ENCODE results near the gene CRACDL.

Gene CRACDL

DNA sequence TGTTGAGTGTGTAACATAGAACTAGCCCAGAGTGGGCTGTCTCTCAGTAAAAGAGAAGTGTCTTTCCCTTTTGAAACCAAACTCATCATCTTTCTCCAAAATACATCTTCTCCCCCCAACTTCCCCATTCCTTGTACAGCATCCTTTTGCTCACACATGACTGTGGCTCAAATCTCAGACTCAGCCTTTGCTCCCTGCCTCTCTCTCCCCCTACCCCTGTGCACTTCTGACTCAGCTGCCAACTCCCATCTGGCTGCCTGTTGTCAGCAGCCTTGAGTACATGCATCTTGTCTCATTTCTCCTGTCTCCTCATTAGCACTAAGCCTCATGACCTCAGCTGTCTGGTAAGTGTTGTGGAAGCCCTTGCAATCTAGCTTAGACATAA, 187.0 kb downstream of the CRACDL start:
- TF ChIP-seq POLR2AphosphoS5 (IDR thresholded peaks at IDR 0.05; ENCODE audit: low read depth) (no peak), GABPA (IDR thresholded peaks at IDR 0.05; ENCODE audit: low read depth) (no peak), SPI1 (IDR thresholded peaks at IDR 0.05; ENCODE audit: borderline replicate concordance, low read depth) (peak; percentile 90)
- TF ChIP-seq, protein P1, sequence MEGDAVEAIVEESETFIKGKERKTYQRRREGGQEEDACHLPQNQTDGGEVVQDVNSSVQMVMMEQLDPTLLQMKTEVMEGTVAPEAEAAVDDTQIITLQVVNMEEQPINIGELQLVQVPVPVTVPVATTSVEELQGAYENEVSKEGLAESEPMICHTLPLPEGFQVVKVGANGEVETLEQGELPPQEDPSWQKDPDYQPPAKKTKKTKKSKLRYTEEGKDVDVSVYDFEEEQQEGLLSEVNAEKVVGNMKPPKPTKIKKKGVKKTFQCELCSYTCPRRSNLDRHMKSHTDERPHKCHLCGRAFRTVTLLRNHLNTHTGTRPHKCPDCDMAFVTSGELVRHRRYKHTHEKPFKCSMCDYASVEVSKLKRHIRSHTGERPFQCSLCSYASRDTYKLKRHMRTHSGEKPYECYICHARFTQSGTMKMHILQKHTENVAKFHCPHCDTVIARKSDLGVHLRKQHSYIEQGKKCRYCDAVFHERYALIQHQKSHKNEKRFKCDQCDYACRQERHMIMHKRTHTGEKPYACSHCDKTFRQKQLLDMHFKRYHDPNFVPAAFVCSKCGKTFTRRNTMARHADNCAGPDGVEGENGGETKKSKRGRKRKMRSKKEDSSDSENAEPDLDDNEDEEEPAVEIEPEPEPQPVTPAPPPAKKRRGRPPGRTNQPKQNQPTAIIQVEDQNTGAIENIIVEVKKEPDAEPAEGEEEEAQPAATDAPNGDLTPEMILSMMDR (IDR thresholded peaks at IDR 0.05; ENCODE audit: insufficient read depth, low read length): no peak
- TF ChIP-seq, protein P2, sequence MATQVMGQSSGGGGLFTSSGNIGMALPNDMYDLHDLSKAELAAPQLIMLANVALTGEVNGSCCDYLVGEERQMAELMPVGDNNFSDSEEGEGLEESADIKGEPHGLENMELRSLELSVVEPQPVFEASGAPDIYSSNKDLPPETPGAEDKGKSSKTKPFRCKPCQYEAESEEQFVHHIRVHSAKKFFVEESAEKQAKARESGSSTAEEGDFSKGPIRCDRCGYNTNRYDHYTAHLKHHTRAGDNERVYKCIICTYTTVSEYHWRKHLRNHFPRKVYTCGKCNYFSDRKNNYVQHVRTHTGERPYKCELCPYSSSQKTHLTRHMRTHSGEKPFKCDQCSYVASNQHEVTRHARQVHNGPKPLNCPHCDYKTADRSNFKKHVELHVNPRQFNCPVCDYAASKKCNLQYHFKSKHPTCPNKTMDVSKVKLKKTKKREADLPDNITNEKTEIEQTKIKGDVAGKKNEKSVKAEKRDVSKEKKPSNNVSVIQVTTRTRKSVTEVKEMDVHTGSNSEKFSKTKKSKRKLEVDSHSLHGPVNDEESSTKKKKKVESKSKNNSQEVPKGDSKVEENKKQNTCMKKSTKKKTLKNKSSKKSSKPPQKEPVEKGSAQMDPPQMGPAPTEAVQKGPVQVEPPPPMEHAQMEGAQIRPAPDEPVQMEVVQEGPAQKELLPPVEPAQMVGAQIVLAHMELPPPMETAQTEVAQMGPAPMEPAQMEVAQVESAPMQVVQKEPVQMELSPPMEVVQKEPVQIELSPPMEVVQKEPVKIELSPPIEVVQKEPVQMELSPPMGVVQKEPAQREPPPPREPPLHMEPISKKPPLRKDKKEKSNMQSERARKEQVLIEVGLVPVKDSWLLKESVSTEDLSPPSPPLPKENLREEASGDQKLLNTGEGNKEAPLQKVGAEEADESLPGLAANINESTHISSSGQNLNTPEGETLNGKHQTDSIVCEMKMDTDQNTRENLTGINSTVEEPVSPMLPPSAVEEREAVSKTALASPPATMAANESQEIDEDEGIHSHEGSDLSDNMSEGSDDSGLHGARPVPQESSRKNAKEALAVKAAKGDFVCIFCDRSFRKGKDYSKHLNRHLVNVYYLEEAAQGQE (IDR thresholded peaks at IDR 0.05; ENCODE audit: insufficient replicate concordance, low read depth): no peak
- Histone ChIP-seq H3K27me3 (ENCODE audit: insufficient read depth, poor library complexity, severe bottlenecking) (no peaks in the 10 kb centered on the region), H3K4me3 (replicated peaks; ENCODE audit: insufficient read depth, low read length) (no peak overlapping the region), H3K27ac (replicated peaks) (no peak overlapping the region)
- peak in 1 of 2 experiments; percentile 45 for DNase-seq (ENCODE audit: low read depth in 1 of 2, low spot score in 1 of 2)

DNA sequence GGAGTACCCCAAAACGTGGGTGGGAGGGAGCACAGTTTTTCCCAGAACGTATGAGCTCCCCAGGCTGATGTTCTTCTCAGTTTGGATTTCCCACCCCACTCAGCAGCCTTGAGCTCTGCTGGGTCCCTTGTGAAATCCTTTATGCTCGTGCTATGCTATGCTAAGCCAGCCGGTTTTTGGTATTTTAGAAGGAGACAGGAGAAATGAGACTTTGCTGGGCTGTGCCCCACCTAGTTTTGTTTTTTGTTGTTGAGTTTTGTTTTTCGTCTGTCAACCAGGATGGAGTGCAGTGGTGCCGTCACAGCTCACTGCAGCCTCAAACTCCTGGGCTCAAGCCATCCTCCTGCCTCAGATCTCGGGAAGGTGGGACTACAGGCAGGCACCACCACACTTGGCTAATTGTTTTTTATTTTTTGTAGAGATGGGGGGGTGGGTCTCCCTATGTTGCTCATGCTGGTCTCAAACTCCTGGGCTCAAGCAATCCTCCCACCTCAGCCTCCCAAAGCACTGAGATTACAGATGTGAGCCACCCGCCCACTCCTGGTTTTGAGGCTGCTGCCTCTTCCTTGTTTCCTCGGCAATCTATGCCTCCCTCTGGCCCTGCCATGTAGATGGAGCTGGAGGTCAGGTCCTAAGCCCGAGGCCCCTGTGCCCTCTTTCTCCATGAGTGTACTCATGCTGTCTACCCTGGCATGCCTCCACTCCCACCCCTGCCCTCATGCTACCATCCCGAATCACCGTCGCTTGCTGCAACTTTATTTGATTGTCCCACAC, 187.5 kb downstream of the CRACDL start:
- Histone ChIP-seq H3K27me3 (ENCODE audit: insufficient read depth, poor library complexity, severe bottlenecking) (no peaks in the 10 kb centered on the region), H3K4me3 (replicated peaks; ENCODE audit: insufficient read depth, low read length) (no peak overlapping the region), H3K27ac (replicated peaks) (no peak overlapping the region)
- TF ChIP-seq, protein P2 (IDR thresholded peaks at IDR 0.05; ENCODE audit: insufficient replicate concordance, low read depth): no peak
- TF ChIP-seq POLR2AphosphoS5 (IDR thresholded peaks at IDR 0.05; ENCODE audit: low read depth) (no peak), GABPA (IDR thresholded peaks at IDR 0.05; ENCODE audit: low read depth) (no peak), SPI1 (IDR thresholded peaks at IDR 0.05; ENCODE audit: borderline replicate concordance, low read depth) (no peak)
- TF ChIP-seq, protein P1 (IDR thresholded peaks at IDR 0.05; ENCODE audit: insufficient read depth, low read length): no peak
- no peak for DNase-seq (ENCODE audit: low read depth in 1 of 2, low spot score in 1 of 2)

DNA sequence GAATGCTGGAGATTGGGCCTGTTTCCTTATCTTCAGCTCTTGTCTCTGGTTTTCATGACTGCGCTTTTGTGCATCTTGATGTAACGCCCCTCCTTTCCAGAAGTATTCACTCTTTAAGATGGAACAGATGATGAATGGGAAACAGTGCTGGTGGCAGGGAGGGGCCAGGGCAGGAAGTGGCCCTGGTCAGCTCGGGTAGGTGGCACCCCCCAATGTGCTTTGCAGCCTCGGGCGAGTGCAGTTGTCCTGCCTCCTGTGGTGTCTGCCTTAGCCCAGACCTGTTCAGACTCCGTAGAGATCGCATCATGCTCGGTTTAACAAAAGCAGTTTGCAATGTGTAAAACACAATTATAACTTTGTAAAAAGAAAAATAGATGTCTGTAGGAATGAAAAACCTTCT, 188.1 kb downstream of the CRACDL start:
- TF ChIP-seq SPI1 (IDR thresholded peaks at IDR 0.05; ENCODE audit: borderline replicate concordance, low read depth): no peak
- no peak for TF ChIP-seq POLR2AphosphoS5 (IDR thresholded peaks at IDR 0.05; ENCODE audit: low read depth)
- TF ChIP-seq, protein P2 (IDR thresholded peaks at IDR 0.05; ENCODE audit: insufficient replicate concordance, low read depth): no peak
- no peak for TF ChIP-seq GABPA (IDR thresholded peaks at IDR 0.05; ENCODE audit: low read depth)
- TF ChIP-seq, protein P1 (IDR thresholded peaks at IDR 0.05; ENCODE audit: insufficient read depth, low read length): no peak
- no peaks in the 10 kb centered on the region for H3K27me3 ChIP-seq (ENCODE audit: insufficient read depth, poor library complexity, severe bottlenecking)
- H3K27ac ChIP-seq (replicated peaks): no peak overlapping the region
- no peak overlapping the region for H3K4me3 ChIP-seq (replicated peaks; ENCODE audit: insufficient read depth, low read length)
- DNase-seq (ENCODE audit: low read depth in 1 of 2, low spot score in 1 of 2): no peak
